K562 (cell line): ENCODE measurements around the gene VLDLR. TPM values are rescaled to one million over a fixed set of nuclear protein-coding genes. Genes with fewer than 3 reads are reported as not detected.

ENCODE experiments used
- AFF4 ChIP-seq: sonication (generic); formaldehyde crosslinking; IDR thresholded peaks from 2 replicates; pipeline ENCODE4 v1.8.0; 2023; ENCODE audit warnings: mild to moderate bottlenecking, missing genetic modification reagents
- BHLHE40 ChIP-seq: IDR thresholded peaks from 2 replicates; pipeline ENCODE4 v1.6.1; 2011; ENCODE audit warnings: low read length, improper control_type of control experiment
- C11orf30 ChIP-seq: fragments of 450-650 bp; IDR thresholded peaks from 2 replicates; pipeline ENCODE4 v1.6.1; 2016; ENCODE audit warnings: low read depth, mild to moderate bottlenecking
- CAMTA2 ChIP-seq: fragments of 250-450 bp; sonication (Bioruptor Pico); conservative IDR thresholded peaks from 2 replicates; pipeline ENCODE4 v1.5.1; 2022
- CEBPB ChIP-seq: fragments of 450-650 bp; IDR thresholded peaks from 2 replicates; pipeline ENCODE4 v1.6.1; 2016; ENCODE audit warnings: missing genetic modification characterization, missing compliant biosample characterization
- ETV1 ChIP-seq: fragments of 450-650 bp; conservative IDR thresholded peaks from 2 replicates; pipeline ENCODE4 v1.6.1; 2016; ENCODE audit warnings: missing genetic modification characterization, control low read depth, low read depth, missing compliant biosample characterization
- HOXB6 ChIP-seq: fragments of 250-450 bp; sonication (Bioruptor Pico); IDR thresholded peaks from 2 replicates; pipeline ENCODE4 v1.5.1; 2022; ENCODE audit warnings: mild to moderate bottlenecking, borderline replicate concordance
- NFIC ChIP-seq: fragments of 450-650 bp; IDR thresholded peaks from 2 replicates; pipeline ENCODE4 v1.6.1; 2017; ENCODE audit warnings: mild to moderate bottlenecking, inconsistent platforms
- NR3C1 ChIP-seq: sonication (generic); formaldehyde crosslinking; IDR thresholded peaks from 2 replicates; pipeline ENCODE4 v1.8.1; 2022; ENCODE audit warnings: missing genetic modification reagents
- RBM15 ChIP-seq: fragments of 200-400 bp; formaldehyde crosslinking; IDR thresholded peaks from 2 replicates; pipeline ENCODE4 v1.6.1; 2018; ENCODE audit warnings: mild to moderate bottlenecking, low read length, moderate library complexity; ENCODE audit not compliant: insufficient read depth
- SMAD4 ChIP-seq: fragments of 250-450 bp; sonication (Bioruptor Pico); conservative IDR thresholded peaks from 2 replicates; pipeline ENCODE4 v1.8.0; 2021; ENCODE audit warnings: inconsistent platforms, mild to moderate bottlenecking, moderate library complexity
- TFAP4 ChIP-seq: sonication (generic); formaldehyde crosslinking; IDR thresholded peaks from 2 replicates; pipeline ENCODE4 v1.8.0; 2022; ENCODE audit warnings: missing genetic modification reagents, mild to moderate bottlenecking, moderate library complexity, borderline replicate concordance
- THAP12 ChIP-seq: fragments of 250-450 bp; sonication (Bioruptor Pico); IDR thresholded peaks from 2 replicates; pipeline ENCODE4 v1.9.0; 2021; ENCODE audit warnings: mild to moderate bottlenecking, inconsistent platforms
- ZFP1 ChIP-seq: fragments of 450-650 bp; formaldehyde crosslinking; IDR thresholded peaks from 2 replicates; pipeline ENCODE4 v1.4.0; 2020; ENCODE audit warnings: mild to moderate bottlenecking, mixed read lengths
- ZNF12 ChIP-seq: sonication (generic); formaldehyde crosslinking; IDR thresholded peaks from 2 replicates; pipeline ENCODE4 v1.4.0; 2020; ENCODE audit warnings: mild to moderate bottlenecking, missing genetic modification reagents
- ZNF143 ChIP-seq: sonication (generic); formaldehyde crosslinking; IDR thresholded peaks from 2 replicates; pipeline ENCODE4 v1.9.0; 2022; ENCODE audit warnings: mild to moderate bottlenecking, missing genetic modification reagents
- ZNF3 ChIP-seq: fragments of 250-450 bp; sonication (Bioruptor Pico); IDR thresholded peaks from 2 replicates; pipeline ENCODE4 v1.5.0; 2021; ENCODE audit warnings: mild to moderate bottlenecking, moderate library complexity
- ZNF551 ChIP-seq: fragments of 250-450 bp; sonication (Bioruptor Pico); IDR thresholded peaks from 2 replicates; pipeline ENCODE4 v1.5.0; 2021; ENCODE audit warnings: mild to moderate bottlenecking, moderate library complexity
- polyA plus RNA-seq, 8 experiments: library from polyadenylated mRNA; depleted of rRNA in 4 of 8; stranded (reverse) in 5 of 8; unstranded in 3 of 8; fragments of >200 nt; fragmentation: Nextera tagmentation in 2 of 8; fragmentation: Illumina TruSeq in 1 of 8; extraction: Ambion mirVana in 2 of 8; extraction: Trizol in 1 of 8; gene quantifications; 2 replicates each; pipeline versions ENCODE4 v1.2.1 to v1.2.3, GENCODE V29; 2011 to 2014; ENCODE audit warnings: inconsistent platforms in 1 of 8, missing spikeins in 1 of 8
- total RNA-seq, 7 experiments: library from RNA; depleted of rRNA in 6 of 7; stranded (reverse); fragments of >200 nt in 6 of 7; fragmentation: Illumina TruSeq in 2 of 7; extraction: Trizol in 2 of 7; gene quantifications; 2 replicates each; pipeline versions ENCODE4 v1.2.1 to v1.2.3, GENCODE V29; 2011 to 2021; ENCODE audit warnings: low replicate concordance in 1 of 7
- TF ChIP-seq, protein P1 (sequence below), 2 experiments: IDR thresholded peaks in 1 of 2; conservative IDR thresholded peaks in 1 of 2; 2 replicates each; pipeline ENCODE4 v1.6.1; 2016; ENCODE audit warnings: low read depth in 2 of 2, mild to moderate bottlenecking in 1 of 2, missing compliant biosample characterization in 1 of 2, missing genetic modification characterization in 1 of 2, moderate library complexity in 1 of 2

VLDLR gene
- total and polyA plus RNA-seq, 9 of the 15 experiments (the other 6 are each of a cell fraction or from before 2014, with no cell fraction given) = 0.03 to 0.58 (median 0.08) TPM

DNA sequence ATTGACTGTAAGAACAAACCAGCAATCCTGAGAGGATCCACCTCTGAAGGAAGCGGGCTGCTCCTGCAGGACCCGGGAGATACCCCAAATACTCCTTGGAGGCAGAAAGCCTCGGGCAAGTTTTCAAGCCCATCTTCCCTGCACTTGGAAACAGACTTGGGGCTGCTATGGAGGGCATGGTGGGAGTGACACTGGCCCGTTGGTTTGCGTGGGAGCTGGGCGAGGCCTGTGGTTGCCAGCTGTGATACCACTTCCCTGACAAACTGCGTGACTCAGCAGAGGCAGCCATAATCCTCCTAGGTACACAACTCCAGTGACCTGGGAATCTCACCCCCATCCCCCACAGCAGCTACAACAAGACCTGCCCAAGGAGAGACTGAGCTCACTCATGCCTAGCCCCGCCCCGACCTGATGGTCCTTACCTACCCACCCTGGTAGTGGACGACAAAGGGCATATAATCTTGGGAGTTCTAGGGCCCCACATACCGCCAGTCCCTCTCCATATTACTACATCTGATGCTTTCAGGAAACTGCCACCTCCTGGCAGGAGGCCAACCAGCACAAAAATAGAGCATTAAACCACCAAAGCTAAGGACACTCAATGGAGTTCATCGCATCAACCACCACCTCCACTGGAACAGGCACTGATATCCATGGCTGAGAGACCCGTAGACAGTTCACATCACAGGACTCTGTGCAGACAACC lies 38.1 kb upstream of the VLDLR start (continued):
- TF ChIP-seq THAP12 (CRISPR knock-in tag) (no peak), ZNF143 (CRISPR knock-in tag) (no peak), ZNF551 (CRISPR knock-in tag) (no peak), C11orf30 (peak; percentile 17; the same call in 1 of the 2 replicates), ZFP1 (CRISPR knock-in tag) (peak; percentile 88), ETV1 (tag) (no peak), AFF4 (no peak), HOXB6 (no peak), CAMTA2 (no peak), NR3C1 (CRISPR knock-in tag) (no peak), BHLHE40 (no peak), ZNF3 (no peak), TFAP4 (CRISPR knock-in tag) (peak; percentile 18; the same call in 1 of the 2 replicates), CEBPB (no peak), RBM15 (no peak), ZNF12 (CRISPR knock-in tag) (no peak), SMAD4 (CRISPR knock-in tag) (no peak), NFIC (peak; percentile 75)
- TF ChIP-seq, protein P1, sequence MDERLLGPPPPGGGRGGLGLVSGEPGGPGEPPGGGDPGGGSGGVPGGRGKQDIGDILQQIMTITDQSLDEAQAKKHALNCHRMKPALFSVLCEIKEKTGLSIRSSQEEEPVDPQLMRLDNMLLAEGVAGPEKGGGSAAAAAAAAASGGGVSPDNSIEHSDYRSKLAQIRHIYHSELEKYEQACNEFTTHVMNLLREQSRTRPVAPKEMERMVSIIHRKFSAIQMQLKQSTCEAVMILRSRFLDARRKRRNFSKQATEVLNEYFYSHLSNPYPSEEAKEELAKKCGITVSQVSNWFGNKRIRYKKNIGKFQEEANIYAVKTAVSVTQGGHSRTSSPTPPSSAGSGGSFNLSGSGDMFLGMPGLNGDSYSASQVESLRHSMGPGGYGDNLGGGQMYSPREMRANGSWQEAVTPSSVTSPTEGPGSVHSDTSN (CRISPR knock-in tag; IDR thresholded peaks at IDR 0.05; ENCODE audit: low read depth) = no peak
- TF ChIP-seq, protein P1 (tag; conservative IDR thresholded peaks at IDR 0.05; ENCODE audit: low read depth) = no peak
